Epidermal melanocyte (primary cell): ENCODE data around the gene PZP.

Experiments
- DNase-seq: peaks from one replicate; pipeline ENCODE4 v3.0.0; 2011; ENCODE audit warnings: low spot score; ENCODE audit not compliant: insufficient read length

Gene PZP

GRCh38 chr12:9124383-9125031 lies 83.7 kb downstream of the PZP start:
- no peak for DNase-seq

GRCh38 chr12:9123781-9124382 lies 84.3 kb downstream of the PZP start:
- DNase-seq, result no peak

- no peak for DNase-seq
Measured at GRCh38 chr12:9122091-9122609, 86.0 kb downstream of the PZP start.

GRCh38 chr12:9120487-9121184 lies 87.6 kb downstream of the PZP start:
- no peak for DNase-seq

- DNase-seq, result no peak
Measured at GRCh38 chr12:9118158-9118557, 90.0 kb downstream of the PZP start.

GRCh38 chr12:9115731-9116559 lies 92.2 kb downstream of the PZP start, which contains the start of gene A2M:
A2M (minus strand) TSS chr12:9115919; CDS start chr12:9115849, 70 bp downstream.
- no peak for DNase-seq

- no peak for DNase-seq
Measured at GRCh38 chr12:9114946-9115345, 93.2 kb downstream of the PZP start.

GRCh38 chr12:9113987-9114309 lies 94.2 kb downstream of the PZP start:
- DNase-seq, result no peak

GRCh38 chr12:9113296-9113986 lies 94.8 kb downstream of the PZP start:
- no peak for DNase-seq

GRCh38 chr12:9112076-9112853 lies 95.9 kb downstream of the PZP start:
- no peak for DNase-seq

- no peak for DNase-seq
Measured at GRCh38 chr12:9111525-9111924, 96.7 kb downstream of the PZP start.

- DNase-seq, result no peak
Measured at GRCh38 chr12:9109737-9110491, 98.3 kb downstream of the PZP start.

GRCh38 chr12:9109213-9109522 lies 99.0 kb downstream of the PZP start:
- no peak for DNase-seq

- no peak for DNase-seq
Measured at GRCh38 chr12:9108504-9109212, 99.5 kb downstream of the PZP start.

GRCh38 chr12:9107542-9107873 lies 100.7 kb downstream of the PZP start:
- DNase-seq, result no peak

- no peak for DNase-seq
Measured at GRCh38 chr12:9106610-9107541, 101.3 kb downstream of the PZP start.

GRCh38 chr12:9106067-9106466 lies 102.1 kb downstream of the PZP start:
- DNase-seq, result no peak

GRCh38 chr12:9104767-9105423 lies 103.3 kb downstream of the PZP start:
- no peak for DNase-seq
